MM.1S (cell line): ENCODE data around the gene DGKK.

Experiments used
- DNase-seq: peaks from one replicate; pipeline ENCODE4 v3.0.0-alpha.2; 2015
- H2AFZ ChIP-seq: fragments of 300-600 bp; sonication (generic); 2 replicates; pipeline ENCODE4 v1.6.0; 2016; ENCODE audit warnings: antibody characterized with exemption, low read length
- H3F3A ChIP-seq: fragments of 300-600 bp; sonication (generic); 2 replicates; pipeline ENCODE4 v1.6.1; 2016; ENCODE audit warnings: mild to moderate bottlenecking, antibody characterized with exemption, low read length, moderate library complexity, mixed read lengths; ENCODE audit not compliant: insufficient read depth
- H3K27ac ChIP-seq: fragments of 300-600 bp; sonication (generic); 2 replicates; pipeline ENCODE4 v1.5.1; 2016; ENCODE audit warnings: mild to moderate bottlenecking, low read length
- H3K27me3 ChIP-seq: fragments of 300-600 bp; sonication (generic); replicated peaks from 2 replicates; pipeline ENCODE4 v1.6.0; 2016; ENCODE audit warnings: low read length; ENCODE audit not compliant: insufficient read depth
- H3K36me3 ChIP-seq: fragments of 300-600 bp; sonication (generic); replicated peaks from 2 replicates; pipeline ENCODE4 v1.6.1; 2016; ENCODE audit warnings: mild to moderate bottlenecking, low read length, mixed read lengths; ENCODE audit not compliant: insufficient read depth
- H3K4me1 ChIP-seq: fragments of 300-600 bp; sonication (generic); 2 replicates; pipeline ENCODE4 v1.6.1; 2016; ENCODE audit warnings: low read length, mixed read lengths
- H3K4me2 ChIP-seq: fragments of 300-600 bp; sonication (generic); 2 replicates; pipeline ENCODE4 v1.6.0; 2016; ENCODE audit warnings: low read depth, low read length
- H3K4me3 ChIP-seq: fragments of 300-600 bp; sonication (generic); 2 replicates; pipeline ENCODE4 v1.5.1; 2016; ENCODE audit warnings: low read length, mixed read lengths
- H3K79me2 ChIP-seq: fragments of 300-600 bp; sonication (generic); 2 replicates; pipeline ENCODE4 v1.6.1; 2016; ENCODE audit warnings: mixed run types, low read length, mixed read lengths
- H3K9ac ChIP-seq: fragments of 300-600 bp; sonication (generic); 2 replicates; pipeline ENCODE4 v1.6.1; 2016; ENCODE audit warnings: low read length, mixed read lengths
- H3K9me2 ChIP-seq: fragments of 300-600 bp; sonication (generic); replicated peaks from 2 replicates; pipeline ENCODE4 v1.6.1; 2016; ENCODE audit warnings: mild to moderate bottlenecking, low read length, mixed read lengths; ENCODE audit not compliant: insufficient read depth
- H3K9me3 ChIP-seq: fragments of 300-600 bp; sonication (generic); replicated peaks from 2 replicates; pipeline ENCODE4 v1.6.1; 2016; ENCODE audit warnings: mild to moderate bottlenecking, low read length, mixed read lengths; ENCODE audit not compliant: insufficient read depth
- H4K20me1 ChIP-seq: fragments of 300-600 bp; sonication (generic); 2 replicates; pipeline ENCODE4 v1.6.1; 2016; ENCODE audit warnings: mild to moderate bottlenecking, low read length, moderate library complexity, mixed read lengths; ENCODE audit not compliant: insufficient read depth
- EZH2 ChIP-seq: fragments of 300-600 bp; sonication (generic); optimal IDR thresholded peaks from 2 replicates; pipeline ENCODE3; 2017; ENCODE audit warnings: low read depth, mild to moderate bottlenecking, antibody characterized with exemption, low read length, mixed read lengths
- EZH2phosphoT487 ChIP-seq: fragments of 300-600 bp; sonication (generic); IDR thresholded peaks from 2 replicates; pipeline ENCODE4 v1.6.1; 2018; ENCODE audit warnings: antibody characterized with exemption, low read length
- TF ChIP-seq, protein P1 (sequence below): fragments of 300-600 bp; sonication (generic); IDR thresholded peaks from 2 replicates; pipeline ENCODE4 v1.5.1; 2016; ENCODE audit warnings: antibody characterized with exemption, low read length, mixed read lengths

The DGKK gene

DNA sequence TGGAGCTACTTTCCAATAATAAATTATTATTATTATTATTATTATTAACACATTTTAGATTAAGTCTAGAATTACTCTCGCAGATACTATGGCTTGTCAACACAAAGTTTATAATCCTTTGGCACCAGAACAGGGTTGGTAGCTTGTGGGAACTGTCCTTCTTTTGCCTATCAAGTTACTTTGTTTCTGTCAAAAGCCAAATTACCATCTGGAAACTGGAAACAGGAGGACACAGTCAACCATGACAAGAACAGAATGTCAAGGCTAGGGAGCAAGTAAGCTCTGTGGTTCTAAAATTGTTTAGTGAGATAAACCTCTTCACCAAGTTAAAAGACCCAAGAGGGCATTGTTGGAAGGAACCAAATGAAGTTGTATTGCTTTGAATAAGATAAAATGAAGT is 42.5 kb downstream of the DGKK start:
- TF ChIP-seq, protein P1, sequence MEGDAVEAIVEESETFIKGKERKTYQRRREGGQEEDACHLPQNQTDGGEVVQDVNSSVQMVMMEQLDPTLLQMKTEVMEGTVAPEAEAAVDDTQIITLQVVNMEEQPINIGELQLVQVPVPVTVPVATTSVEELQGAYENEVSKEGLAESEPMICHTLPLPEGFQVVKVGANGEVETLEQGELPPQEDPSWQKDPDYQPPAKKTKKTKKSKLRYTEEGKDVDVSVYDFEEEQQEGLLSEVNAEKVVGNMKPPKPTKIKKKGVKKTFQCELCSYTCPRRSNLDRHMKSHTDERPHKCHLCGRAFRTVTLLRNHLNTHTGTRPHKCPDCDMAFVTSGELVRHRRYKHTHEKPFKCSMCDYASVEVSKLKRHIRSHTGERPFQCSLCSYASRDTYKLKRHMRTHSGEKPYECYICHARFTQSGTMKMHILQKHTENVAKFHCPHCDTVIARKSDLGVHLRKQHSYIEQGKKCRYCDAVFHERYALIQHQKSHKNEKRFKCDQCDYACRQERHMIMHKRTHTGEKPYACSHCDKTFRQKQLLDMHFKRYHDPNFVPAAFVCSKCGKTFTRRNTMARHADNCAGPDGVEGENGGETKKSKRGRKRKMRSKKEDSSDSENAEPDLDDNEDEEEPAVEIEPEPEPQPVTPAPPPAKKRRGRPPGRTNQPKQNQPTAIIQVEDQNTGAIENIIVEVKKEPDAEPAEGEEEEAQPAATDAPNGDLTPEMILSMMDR: no peak
- TF ChIP-seq EZH2phosphoT487 (no peak), EZH2 (no peak)
- H2AFZ ChIP-seq: no peak overlapping the region
- no peaks in the 10 kb centered on the region for H3K9me2 ChIP-seq
- no peak overlapping the region for H3K4me3 ChIP-seq
- no peaks in the 10 kb centered on the region for H3K36me3 ChIP-seq
- H3K27me3 ChIP-seq: no peaks in the 10 kb centered on the region
- H3K79me2 ChIP-seq: no peaks in the 10 kb centered on the region
- no peaks in the 10 kb centered on the region for H3F3A ChIP-seq
- H3K27ac ChIP-seq: no peak overlapping the region
- no peak for DNase-seq
- no peak overlapping the region for H3K4me2 ChIP-seq
- H3K9me3 ChIP-seq: no peaks in the 10 kb centered on the region
- no peaks in the 10 kb centered on the region for H4K20me1 ChIP-seq
- H3K4me1 ChIP-seq: no peaks in the 10 kb centered on the region
- no peak overlapping the region for H3K9ac ChIP-seq

DNA sequence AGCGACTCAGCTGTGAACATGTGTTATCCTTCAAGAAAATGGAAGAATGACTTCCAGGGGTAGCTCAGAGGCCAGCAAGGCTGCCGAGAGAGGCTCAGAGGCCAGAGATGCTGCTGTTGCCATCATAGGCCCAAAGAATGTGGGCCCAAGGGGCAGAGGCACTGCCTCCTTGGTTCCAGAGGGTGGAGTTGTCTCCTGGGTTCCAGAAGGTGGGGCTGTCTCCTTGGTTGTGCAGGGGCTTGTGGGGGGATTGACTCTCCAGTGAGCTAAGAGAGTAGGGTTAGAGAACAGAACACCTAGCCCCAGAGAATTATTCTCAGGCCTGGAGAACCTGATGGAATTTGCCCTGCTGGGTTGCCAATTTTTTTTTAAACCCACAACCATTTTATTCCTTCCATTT is 62.6 kb downstream of the DGKK start:
- H3K4me2 ChIP-seq: no peak overlapping the region

DNA sequence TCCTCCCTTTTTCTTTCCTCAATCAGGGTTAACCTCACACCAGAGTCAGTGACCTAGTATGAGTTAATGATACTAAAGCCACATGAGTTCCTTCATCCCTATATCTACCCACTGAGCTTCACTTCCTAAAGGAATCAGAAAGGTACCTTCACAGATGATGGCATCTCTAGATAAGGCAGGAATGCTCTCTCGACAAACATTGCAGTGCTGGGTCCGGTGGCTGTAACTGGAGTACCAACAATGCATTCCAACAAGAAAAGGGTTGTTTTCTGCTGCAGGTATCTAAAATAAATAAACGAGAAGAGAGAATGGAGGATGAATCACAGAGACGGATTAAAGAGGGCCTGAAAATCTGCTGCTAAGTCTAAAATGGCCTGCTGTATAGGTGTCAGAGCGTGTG is 66.7 kb downstream of the DGKK start:
- H3K9ac ChIP-seq: no peak overlapping the region
- H3K4me2 ChIP-seq: no peak overlapping the region
- H3K79me2 ChIP-seq: no peaks in the 10 kb centered on the region
- DNase-seq: no peak
- no peaks in the 10 kb centered on the region for H3K4me1 ChIP-seq
- no peak overlapping the region for H2AFZ ChIP-seq
- H3K4me3 ChIP-seq: no peak overlapping the region
- H3K27ac ChIP-seq: no peak overlapping the region
- no peaks in the 10 kb centered on the region for H3F3A ChIP-seq
- no peaks in the 10 kb centered on the region for H4K20me1 ChIP-seq
- H3K9me3 ChIP-seq: no peaks in the 10 kb centered on the region
- H3K9me2 ChIP-seq: no peaks in the 10 kb centered on the region
- H3K36me3 ChIP-seq: no peaks in the 10 kb centered on the region
- H3K27me3 ChIP-seq: no peaks in the 10 kb centered on the region
- no peak for TF ChIP-seq EZH2
- TF ChIP-seq, protein P1: no peak
- no peak for TF ChIP-seq EZH2phosphoT487

More for the DNA sequence above, 62.6 kb downstream of the DGKK start:
- Histone ChIP-seq H3K36me3 (no peaks in the 10 kb centered on the region), H3K27ac (no peak overlapping the region), H3K9me2 (no peaks in the 10 kb centered on the region), H3F3A (no peaks in the 10 kb centered on the region), H3K9ac (no peak overlapping the region), H2AFZ (no peak overlapping the region), H3K4me1 (no peaks in the 10 kb centered on the region), H4K20me1 (no peaks in the 10 kb centered on the region), H3K79me2 (no peaks in the 10 kb centered on the region), H3K4me3 (no peak overlapping the region), H3K27me3 (no peaks in the 10 kb centered on the region), H3K9me3 (no peaks in the 10 kb centered on the region)
- TF ChIP-seq, protein P1: no peak
- TF ChIP-seq EZH2: no peak
- TF ChIP-seq EZH2phosphoT487: no peak
- no peak for DNase-seq
